ENCODE measurements around the gene LHX4.

DNA sequence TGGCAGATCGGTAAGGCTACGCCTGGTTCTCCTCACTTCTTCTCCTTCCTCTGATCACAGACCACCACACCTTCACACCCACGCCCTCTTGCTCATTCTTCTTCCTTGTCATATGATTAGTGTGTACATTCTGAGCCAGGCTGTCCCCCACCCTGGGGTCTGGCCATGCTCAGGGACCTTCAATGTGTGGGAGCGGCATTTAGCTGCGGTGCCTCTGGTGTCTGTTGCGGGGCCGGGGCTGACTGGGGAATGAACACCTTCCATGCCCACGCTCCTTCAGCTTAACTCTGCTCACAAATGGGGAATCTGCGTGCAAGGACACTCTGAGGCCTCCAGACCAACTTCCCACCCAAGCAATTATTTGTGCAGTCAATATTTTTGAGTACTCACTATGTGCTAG is 46.0 kb upstream of the LHX4 start:
- TF ChIP-seq BCL11A (IDR thresholded peaks at IDR 0.05; ENCODE audit: low read depth, low read length) = no peak
- TF ChIP-seq ATF7 (IDR thresholded peaks at IDR 0.05; ENCODE audit: low read depth) = no peak
- TF ChIP-seq MYC (IDR thresholded peaks at IDR 0.05; ENCODE audit: insufficient read depth, insufficient read length, insufficient replicate concordance, low read length, severe bottlenecking) = no peak
- TF ChIP-seq CEBPB (IDR thresholded peaks at IDR 0.05; ENCODE audit: borderline replicate concordance in 1 of 2, low read depth in 2 of 2, low read length in 2 of 2) = no peak
- no peak for TF ChIP-seq JUND (IDR thresholded peaks at IDR 0.05; ENCODE audit: low read depth, low read length)
- TF ChIP-seq, protein P1, sequence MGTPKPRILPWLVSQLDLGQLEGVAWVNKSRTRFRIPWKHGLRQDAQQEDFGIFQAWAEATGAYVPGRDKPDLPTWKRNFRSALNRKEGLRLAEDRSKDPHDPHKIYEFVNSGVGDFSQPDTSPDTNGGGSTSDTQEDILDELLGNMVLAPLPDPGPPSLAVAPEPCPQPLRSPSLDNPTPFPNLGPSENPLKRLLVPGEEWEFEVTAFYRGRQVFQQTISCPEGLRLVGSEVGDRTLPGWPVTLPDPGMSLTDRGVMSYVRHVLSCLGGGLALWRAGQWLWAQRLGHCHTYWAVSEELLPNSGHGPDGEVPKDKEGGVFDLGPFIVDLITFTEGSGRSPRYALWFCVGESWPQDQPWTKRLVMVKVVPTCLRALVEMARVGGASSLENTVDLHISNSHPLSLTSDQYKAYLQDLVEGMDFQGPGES (IDR thresholded peaks at IDR 0.05) = no peak
- TF ChIP-seq DPF2 (IDR thresholded peaks at IDR 0.05) = no peak
- no peak for TF ChIP-seq SREBF2 (IDR thresholded peaks at IDR 0.05; ENCODE audit: low read length)
- no peak for TF ChIP-seq CTCF (IDR thresholded peaks at IDR 0.05 in 2 of 3, conservative IDR thresholded peaks at IDR 0.05 in 1 of 3; ENCODE audit: control insufficient read depth in 2 of 3, extremely low read depth in 1 of 3, insufficient read depth in 1 of 3, low read depth in 3 of 3, low read length in 3 of 3)
- TF ChIP-seq YBX1 (IDR thresholded peaks at IDR 0.05) = no peak
- no peak for TF ChIP-seq BMI1 (IDR thresholded peaks at IDR 0.05; ENCODE audit: borderline replicate concordance)
- no peak for TF ChIP-seq HDAC6 (IDR thresholded peaks at IDR 0.05; ENCODE audit: unreplicated experiment)
